HEK293T (cell line): ENCODE data around the gene MAP2K4.

Experiments used
- ARNT ChIP-seq: fragments of 450-650 bp; IDR thresholded peaks from 2 replicates; pipeline ENCODE4 v1.6.1; 2017; ENCODE audit warnings: mild to moderate bottlenecking
- BHLHE40 ChIP-seq: fragments of 450-650 bp; IDR thresholded peaks from 2 replicates; pipeline ENCODE4 v1.6.1; 2016; ENCODE audit warnings: mild to moderate bottlenecking, moderate library complexity, borderline replicate concordance
- ELF4 ChIP-seq: fragments of 450-650 bp; IDR thresholded peaks from 2 replicates; pipeline ENCODE4 v1.6.1; 2017; ENCODE audit warnings: antibody characterized with exemption
- FOXA1 ChIP-seq: fragments of 450-650 bp; IDR thresholded peaks from 2 replicates; pipeline ENCODE4 v1.6.1; 2016; ENCODE audit warnings: mild to moderate bottlenecking
- FOXK2 ChIP-seq: fragments of 450-650 bp; IDR thresholded peaks from 2 replicates; pipeline ENCODE4 v1.6.1; 2016; ENCODE audit warnings: mild to moderate bottlenecking
- FOXM1 ChIP-seq: fragments of 450-650 bp; IDR thresholded peaks from 2 replicates; pipeline ENCODE4 v1.6.1; 2017; ENCODE audit warnings: mild to moderate bottlenecking, borderline replicate concordance
- HDGF ChIP-seq: fragments of 450-650 bp; IDR thresholded peaks from 2 replicates; pipeline ENCODE4 v1.6.1; 2017; ENCODE audit warnings: antibody characterized with exemption, borderline replicate concordance
- L3MBTL2 ChIP-seq: fragments of 450-650 bp; conservative IDR thresholded peaks from 2 replicates; pipeline ENCODE4 v1.6.1; 2016; ENCODE audit warnings: mild to moderate bottlenecking
- NFRKB ChIP-seq: fragments of 450-650 bp; IDR thresholded peaks from 2 replicates; pipeline ENCODE4 v1.6.1; 2016; ENCODE audit warnings: mild to moderate bottlenecking, moderate library complexity
- SP1 ChIP-seq: fragments of 450-650 bp; IDR thresholded peaks from 2 replicates; pipeline ENCODE4 v1.6.1; 2017
- SUZ12 ChIP-seq: fragments of 450-650 bp; IDR thresholded peaks from 2 replicates; pipeline ENCODE4 v1.6.1; 2016; ENCODE audit warnings: mild to moderate bottlenecking
- TARDBP ChIP-seq: fragments of 450-650 bp; IDR thresholded peaks from 2 replicates; pipeline ENCODE4 v1.6.1; 2016
- ZNF384 ChIP-seq: fragments of 450-650 bp; IDR thresholded peaks from 2 replicates; pipeline ENCODE4 v1.6.1; 2016

- TF ChIP-seq BHLHE40 (no peak), HDGF (no peak), TARDBP (no peak), FOXA1 (no peak), L3MBTL2 (no peak), ARNT (no peak), SP1 (no peak), SUZ12 (no peak), NFRKB (no peak), ELF4 (no peak), ZNF384 (no peak), FOXK2 (no peak), FOXM1 (no peak)
Observed at GRCh38 chr17:12034538-12034937, 13.9 kb downstream of the MAP2K4 start.
